NCI-H128 (cell line): Measurements from ENCODE around the gene C10orf67.
"Not testable (repeated sequence)": the region's sequence is repeated elsewhere in the genome, so short reads cannot be mapped to it uniquely, and the experiment has no call there.

Experiments used
- DNase-seq: peaks from one replicate; lab custom pipeline; 2025; ENCODE audit not compliant: unreplicated experiment; lab: John Stamatoyannopoulos, UW

Gene C10orf67

GRCh38 chr10:23344241-23344841, at the start of gene C10orf67:
TSS of gene C10orf67 (minus strand) at chr10:23344797. CDS start at chr10:23344774, 23 bp downstream.
- no peak for DNase-seq

DNA sequence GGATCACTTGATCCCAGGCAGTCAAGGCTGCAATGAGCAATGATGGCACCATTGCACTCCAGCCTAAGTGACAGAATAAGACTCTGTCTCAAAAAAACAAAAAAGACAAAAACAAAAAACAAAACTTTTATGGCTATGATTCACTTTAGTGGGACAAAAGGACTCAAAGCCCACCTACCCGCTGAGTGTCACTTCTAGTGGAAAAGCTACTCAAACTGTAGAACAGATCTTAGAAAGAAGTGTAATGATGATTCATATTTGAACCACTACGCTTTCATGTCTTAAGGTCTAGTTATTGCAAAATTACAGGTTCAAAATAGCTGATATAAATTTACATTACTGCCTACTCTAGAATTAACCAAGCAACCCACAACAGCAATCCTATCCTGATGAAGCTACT, 47.2 kb upstream of the C10orf67 start:
- DNase-seq = no peak

DNA sequence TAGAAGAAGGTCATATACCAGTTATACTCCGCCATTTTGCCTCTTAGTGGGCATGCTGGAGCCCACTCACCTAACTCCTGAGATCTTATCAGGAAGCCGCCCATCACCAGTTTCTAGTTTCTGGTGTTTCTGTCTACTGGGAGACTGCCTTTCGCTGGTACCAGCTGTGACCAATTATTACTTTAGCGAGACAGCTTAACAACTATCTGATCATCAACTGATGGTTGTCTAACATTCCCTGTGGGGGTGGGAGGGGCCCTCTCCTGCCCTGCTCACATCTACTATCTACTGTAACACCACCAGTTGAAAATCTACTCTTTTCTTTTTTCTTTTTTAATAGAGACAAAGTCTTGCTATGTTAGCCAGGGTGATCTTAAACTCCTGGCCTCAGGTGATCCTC, 46.2 kb upstream of the C10orf67 start:
- DNase-seq = no peak

DNA sequence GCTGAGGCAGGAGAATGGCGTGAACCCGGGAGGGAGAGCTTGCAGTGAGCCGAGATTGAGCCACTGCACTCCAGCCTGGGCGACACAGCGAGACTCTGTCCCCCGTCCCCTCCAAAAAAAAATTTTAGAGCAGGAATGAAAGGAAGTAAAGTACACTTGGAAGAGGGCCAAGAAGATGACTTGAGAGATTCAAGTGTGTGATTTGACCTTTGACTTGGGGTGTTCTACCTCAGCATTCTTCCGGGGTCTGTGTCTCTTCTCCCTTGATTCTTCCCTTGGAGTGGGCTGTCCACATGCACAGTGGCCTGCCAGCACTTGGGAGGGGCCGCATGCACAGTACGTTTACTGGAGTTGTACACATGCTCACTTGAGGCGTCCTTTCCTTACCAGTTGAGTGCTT, 45.8 kb upstream of the C10orf67 start:
- DNase-seq = not testable (repeated sequence)

- not testable (repeated sequence) for DNase-seq
Measured at GRCh38 chr10:23387516-23387915, 42.9 kb upstream of the C10orf67 start.

GRCh38 chr10:23386052-23386451, 41.5 kb upstream of the C10orf67 start:
- DNase-seq = no peak

GRCh38 chr10:23384364-23384763, 39.8 kb upstream of the C10orf67 start:
- no peak for DNase-seq

GRCh38 chr10:23383637-23384036, 39.0 kb upstream of the C10orf67 start:
- DNase-seq = no peak

DNA sequence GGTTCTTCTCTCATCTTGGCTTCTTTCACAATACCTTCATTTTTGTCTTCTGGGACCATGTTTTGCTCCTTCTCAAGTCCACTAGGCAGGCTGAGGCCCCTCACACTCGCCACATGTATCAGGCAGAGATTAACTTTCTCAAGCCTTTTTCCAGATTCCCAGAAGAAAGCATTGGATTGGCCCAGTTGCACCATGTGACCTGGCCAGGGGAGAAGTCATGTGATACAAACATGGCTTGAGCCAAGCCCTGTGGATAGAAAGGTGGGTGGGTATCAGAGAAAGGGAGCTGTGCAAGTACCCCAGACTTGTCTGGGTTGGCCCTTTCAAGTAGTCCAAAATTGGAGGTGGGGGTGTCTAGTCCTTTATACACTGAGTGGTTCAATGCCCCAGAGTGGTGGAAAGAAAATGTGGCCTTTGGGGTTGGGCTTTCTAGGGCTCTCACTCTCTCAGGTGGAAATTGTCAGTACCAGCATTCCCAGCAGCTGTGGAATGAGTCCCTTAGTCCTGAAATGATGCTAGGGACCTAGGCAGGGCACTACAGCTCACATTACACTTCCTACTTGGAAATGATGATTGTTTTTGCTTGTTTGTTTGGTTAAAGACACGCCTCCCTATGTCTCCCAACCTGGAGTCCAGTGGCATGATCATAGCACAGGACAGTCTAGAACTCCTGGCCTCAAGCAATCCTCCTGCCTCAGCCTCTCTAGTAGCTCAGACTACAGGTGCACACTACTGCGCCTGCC, 36.9 kb upstream of the C10orf67 start:
- DNase-seq = no peak

DNA sequence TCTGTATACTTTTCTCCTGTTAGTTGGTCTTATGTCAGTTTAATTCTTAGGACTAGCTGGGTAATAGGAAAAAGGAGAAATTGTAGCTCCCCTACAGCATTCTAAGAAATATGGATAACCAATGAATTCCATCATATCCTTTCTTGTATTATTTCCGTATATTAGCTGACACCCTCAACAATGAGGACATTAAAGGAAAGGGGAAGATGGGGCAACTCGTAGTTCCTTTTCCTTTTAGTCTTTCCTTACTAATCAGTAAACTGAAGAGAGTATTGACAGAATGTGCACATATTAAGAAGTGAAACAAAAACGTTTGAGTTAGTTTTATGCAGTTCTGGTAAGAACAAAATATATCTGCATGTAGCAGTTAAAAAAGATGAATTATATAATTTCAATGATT, 35.1 kb upstream of the C10orf67 start:
- no peak for DNase-seq

DNA sequence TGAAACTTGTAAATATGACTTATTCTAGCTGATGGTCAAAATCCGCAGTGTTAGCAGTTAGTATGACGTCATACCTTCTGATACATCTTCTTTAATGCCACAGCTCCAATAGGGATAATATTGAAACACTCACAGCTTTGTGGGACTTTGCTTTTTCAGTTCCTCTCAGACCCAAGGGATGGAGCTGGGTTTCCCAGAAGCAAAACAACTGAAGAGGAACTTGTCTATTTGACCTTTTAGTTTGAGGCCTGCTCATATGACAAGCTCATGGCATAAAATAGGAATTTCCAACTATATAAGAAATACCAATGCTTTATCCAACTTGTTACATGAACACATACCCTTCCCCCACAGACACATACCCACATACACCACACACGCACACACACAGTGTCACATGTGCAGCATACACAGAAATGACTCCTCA, 31.6 kb upstream of the C10orf67 start:
- no peak for DNase-seq

DNA sequence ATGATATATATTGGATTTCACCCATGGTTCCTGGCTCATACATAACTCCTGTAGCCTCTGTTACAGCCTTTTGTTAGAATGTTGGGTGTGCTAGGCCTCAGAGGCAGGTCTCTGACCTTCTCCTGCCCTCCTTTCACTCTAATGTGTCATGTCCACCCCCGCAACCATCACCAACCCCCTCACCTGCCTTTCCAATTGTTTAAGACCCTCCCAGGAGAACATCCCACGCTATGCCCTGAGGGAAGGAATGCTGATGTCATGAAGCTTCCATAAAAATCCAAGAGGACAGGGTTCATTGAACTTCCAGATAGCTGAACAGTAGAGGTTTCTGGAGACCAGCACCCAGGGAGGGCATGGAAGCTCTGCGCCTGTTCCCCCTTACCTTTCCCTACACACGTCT, 30.8 kb upstream of the C10orf67 start:
- DNase-seq = no peak

DNA sequence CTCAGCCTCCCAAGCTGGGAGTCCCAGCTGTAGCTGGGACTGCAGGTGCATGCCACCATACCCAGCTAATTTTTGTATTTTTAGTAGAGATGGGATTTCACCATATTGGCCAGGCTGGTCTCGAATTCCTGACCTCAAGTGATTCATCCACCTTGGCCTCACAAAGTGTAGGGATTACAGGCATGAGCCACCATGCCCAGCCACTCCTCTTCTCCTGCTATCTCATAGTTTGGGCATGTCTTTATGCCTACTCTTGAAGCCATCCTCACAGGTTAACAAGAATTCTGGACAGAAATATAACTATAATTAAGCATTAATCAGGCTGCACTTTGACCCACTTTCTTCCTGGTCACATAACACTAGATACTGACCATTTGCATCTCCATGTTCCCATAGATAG, 28.6 kb upstream of the C10orf67 start:
- DNase-seq = no peak

DNA sequence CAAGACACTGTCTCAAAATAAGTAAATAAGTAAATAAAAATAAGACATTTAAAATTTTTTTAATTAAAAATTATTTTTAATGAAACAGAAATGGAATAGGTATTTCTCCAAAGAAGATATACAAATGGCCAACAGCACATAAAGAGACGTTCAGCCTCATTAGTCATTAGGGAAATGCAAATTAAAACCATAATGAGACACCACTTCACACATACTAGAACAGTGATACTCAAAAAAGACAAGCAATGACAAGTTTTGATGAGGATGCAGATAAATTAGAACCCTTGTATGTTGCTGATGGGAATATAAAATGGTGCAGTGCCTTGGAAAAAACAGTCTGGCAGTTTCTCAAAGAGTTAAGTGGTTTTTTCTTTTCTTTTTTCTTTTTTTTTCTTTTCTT, 26.5 kb upstream of the C10orf67 start:
- no peak for DNase-seq

- DNase-seq = no peak
Measured at GRCh38 chr10:23370106-23370505, 25.5 kb upstream of the C10orf67 start.

GRCh38 chr10:23368816-23369640, 24.4 kb upstream of the C10orf67 start:
- DNase-seq = no peak

- no peak for DNase-seq
Measured at GRCh38 chr10:23367896-23368595, 23.4 kb upstream of the C10orf67 start.

GRCh38 chr10:23365417-23366030, 20.9 kb upstream of the C10orf67 start:
- DNase-seq = not testable (repeated sequence)

DNA sequence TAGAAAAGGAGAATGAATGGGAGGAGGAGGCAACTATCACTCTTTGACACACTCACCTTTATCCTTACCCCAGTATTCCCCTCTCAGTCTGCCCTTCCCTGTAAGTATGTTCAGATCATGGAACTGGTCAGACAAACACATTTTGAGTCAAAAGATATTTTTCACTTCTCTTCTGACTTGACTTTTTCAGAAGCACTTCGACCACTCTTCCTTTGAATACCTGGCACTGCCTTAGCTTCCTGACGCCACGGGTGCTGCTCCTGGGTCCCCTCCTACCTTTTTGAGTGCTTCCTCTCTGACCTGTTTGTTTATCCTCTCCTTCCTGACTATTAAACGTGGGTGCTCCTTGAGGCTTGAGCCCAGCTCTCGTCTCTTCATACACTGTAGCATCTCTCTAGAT, 19.8 kb upstream of the C10orf67 start:
- no peak for DNase-seq

DNA sequence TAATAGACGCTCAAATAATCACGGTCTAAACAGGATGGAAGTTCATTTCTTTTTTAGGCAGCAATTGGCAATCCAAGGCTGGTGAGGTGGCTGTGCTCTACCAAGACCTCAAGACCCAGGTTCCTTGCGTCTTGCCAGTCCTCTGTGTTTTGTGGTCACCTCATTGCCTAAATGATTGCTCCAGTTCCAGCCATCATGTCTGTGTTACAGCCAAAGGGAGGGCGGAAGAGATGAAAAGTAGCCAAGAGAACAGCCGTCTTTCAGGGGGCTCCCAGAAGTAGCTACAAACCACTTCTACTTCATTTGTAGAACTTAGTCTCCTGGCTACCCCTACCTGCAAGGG, 19.2 kb upstream of the C10orf67 start:
- no peak for DNase-seq
